ENCODE results near the gene GTPBP4.

The GTPBP4 gene

DNA sequence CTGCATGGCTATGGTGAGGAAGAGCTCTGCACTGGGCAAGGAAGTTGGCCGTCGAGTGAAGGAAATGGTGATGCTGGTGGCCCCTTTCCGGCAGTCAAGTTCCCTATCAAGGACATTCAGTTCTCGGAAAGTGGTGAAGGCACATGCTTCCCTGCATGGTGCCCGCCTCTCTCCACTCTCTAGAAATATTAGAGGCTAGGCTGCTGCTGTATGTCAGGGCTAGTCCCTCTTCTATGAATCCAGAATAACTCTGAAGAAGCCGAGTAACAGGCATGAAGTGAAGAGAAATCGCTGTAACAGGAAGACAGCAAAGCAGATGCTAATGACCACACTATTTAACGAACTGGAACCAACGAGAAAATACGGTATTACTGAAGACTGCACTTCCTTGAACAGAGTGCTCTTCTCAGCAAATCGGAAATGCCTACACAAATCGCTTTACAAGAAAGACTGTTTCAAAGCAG lies 55.3 kb downstream of the GTPBP4 start:
- TF ChIP-seq, protein P1, sequence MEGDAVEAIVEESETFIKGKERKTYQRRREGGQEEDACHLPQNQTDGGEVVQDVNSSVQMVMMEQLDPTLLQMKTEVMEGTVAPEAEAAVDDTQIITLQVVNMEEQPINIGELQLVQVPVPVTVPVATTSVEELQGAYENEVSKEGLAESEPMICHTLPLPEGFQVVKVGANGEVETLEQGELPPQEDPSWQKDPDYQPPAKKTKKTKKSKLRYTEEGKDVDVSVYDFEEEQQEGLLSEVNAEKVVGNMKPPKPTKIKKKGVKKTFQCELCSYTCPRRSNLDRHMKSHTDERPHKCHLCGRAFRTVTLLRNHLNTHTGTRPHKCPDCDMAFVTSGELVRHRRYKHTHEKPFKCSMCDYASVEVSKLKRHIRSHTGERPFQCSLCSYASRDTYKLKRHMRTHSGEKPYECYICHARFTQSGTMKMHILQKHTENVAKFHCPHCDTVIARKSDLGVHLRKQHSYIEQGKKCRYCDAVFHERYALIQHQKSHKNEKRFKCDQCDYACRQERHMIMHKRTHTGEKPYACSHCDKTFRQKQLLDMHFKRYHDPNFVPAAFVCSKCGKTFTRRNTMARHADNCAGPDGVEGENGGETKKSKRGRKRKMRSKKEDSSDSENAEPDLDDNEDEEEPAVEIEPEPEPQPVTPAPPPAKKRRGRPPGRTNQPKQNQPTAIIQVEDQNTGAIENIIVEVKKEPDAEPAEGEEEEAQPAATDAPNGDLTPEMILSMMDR (IDR thresholded peaks at IDR 0.05; ENCODE audit: insufficient read depth, low read depth, low read length, missing control alignments) = no peak
- peak overlapping the region; percentile 50 for H3K4me3 ChIP-seq (ENCODE audit: low read depth, low read length)
- peak; percentile 79 for DNase-seq (ENCODE audit: low read depth)

DNA sequence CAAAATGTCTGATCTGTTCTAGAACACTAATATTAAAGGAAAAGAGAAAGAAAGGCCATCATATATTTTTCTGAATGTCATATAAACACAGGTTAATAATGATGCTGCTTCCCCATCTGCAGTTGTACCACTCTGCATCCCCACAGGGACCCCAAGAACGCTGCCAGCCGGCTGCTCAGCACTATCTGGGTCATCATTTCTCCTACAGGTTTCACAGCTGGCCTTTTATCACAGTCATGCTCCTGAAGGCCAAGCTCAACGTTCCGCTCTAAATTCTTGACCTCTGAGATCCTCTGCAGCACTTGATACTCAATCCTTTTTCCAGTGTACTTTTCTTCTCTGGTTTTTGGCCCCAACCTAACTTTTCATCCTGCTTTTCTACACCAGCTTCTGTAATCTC lies 55.9 kb downstream of the GTPBP4 start:
- H3K4me3 ChIP-seq (ENCODE audit: low read depth, low read length) = peak overlapping the region; percentile 50
- TF ChIP-seq, protein P1 (IDR thresholded peaks at IDR 0.05; ENCODE audit: insufficient read depth, low read depth, low read length, missing control alignments) = no peak
- peak; percentile 31 for DNase-seq (ENCODE audit: low read depth)

DNA sequence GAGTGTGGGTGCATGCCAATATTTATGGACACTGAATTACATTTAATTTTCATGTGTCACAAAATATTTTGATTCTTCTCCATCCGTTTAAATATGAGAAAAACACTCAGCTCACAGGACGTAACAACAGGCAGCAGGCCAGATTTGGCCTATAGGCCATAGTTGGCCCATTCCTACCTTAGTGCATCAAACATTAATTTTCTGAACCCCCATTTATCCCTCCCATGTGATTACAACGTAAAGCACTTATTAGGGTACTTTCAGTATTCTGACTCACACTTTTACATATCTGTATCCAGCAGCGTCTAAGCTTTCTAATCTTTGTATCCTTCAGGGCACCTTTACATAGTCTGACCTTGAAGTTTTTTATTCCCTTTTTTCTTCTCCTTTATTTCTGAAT lies 56.7 kb downstream of the GTPBP4 start:
- H3K4me3 ChIP-seq (ENCODE audit: low read depth, low read length) = peak overlapping the region; percentile 50
- TF ChIP-seq, protein P1 (IDR thresholded peaks at IDR 0.05; ENCODE audit: insufficient read depth, low read depth, low read length, missing control alignments) = no peak
- no peak for DNase-seq (ENCODE audit: low read depth)

DNA sequence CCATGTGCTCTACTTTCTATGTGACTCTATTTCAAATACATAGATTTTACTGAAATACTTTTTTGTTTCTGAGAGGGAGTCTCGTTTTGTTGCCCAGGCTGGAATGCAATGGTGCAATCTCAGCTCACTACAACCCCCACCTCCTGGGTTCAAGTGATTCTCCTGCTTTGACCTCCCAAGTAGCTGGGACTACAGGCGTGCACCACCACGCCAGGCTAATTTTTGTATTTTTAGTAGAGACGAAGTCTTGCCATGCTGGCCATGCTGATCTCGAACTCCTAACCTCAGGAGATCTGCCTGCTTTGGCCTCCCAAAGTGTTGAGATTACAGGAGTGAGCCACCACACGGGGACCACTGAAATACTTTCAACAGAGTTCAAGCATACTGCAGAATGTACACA lies 57.2 kb downstream of the GTPBP4 start:
- no peak for DNase-seq (ENCODE audit: low read depth)
- TF ChIP-seq, protein P1 (IDR thresholded peaks at IDR 0.05; ENCODE audit: insufficient read depth, low read depth, low read length, missing control alignments) = no peak
- H3K4me3 ChIP-seq (ENCODE audit: low read depth, low read length) = peak overlapping the region; percentile 50

DNA sequence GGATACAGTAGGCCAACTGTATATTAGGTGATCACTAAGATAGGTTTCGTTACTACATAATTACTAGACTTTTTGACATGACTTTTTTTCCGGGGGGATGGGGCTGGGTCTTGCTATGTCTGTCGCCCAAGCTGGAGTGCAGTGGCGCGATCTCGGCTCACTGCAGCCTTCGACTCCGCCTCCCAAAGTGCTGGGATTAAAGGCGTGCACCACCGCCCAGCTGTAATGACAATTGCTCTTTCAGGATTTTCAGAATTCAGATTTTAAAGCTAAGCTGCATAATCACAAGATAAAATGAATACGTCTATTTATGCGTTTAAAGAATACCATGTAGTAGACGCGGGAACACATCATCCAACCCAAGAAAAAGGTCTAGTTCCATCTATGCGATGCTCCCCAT lies 59.7 kb downstream of the GTPBP4 start:
- peak; percentile 41 for DNase-seq (ENCODE audit: low read depth)
- TF ChIP-seq, protein P1 (IDR thresholded peaks at IDR 0.05; ENCODE audit: insufficient read depth, low read depth, low read length, missing control alignments) = no peak
- peak overlapping the region; percentile 99 for H3K4me3 ChIP-seq (ENCODE audit: low read depth, low read length)

DNA sequence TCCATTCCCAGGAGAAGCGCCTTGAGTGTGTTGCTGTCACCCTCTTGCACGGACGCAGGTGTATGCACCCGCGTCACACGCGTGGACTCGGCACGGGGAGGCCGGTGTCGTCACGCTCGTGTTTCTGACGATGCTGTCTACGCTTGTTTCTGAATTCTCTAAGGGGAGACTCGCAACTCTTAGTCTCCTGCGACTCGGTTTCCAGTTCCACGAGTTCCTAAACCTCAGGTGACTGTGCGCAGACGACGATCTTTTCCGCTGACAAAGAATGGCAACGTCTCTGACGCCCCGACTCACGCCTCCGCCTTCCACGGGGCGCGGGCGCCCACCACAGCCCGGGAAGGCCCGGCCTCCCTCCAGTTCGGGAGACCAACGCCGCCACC lies 60.1 kb downstream of the GTPBP4 start:
- no peak for DNase-seq (ENCODE audit: low read depth)
- TF ChIP-seq, protein P1 (IDR thresholded peaks at IDR 0.05; ENCODE audit: insufficient read depth, low read depth, low read length, missing control alignments) = no peak
- peak overlapping the region; percentile 99 for H3K4me3 ChIP-seq (ENCODE audit: low read depth, low read length)

DNA sequence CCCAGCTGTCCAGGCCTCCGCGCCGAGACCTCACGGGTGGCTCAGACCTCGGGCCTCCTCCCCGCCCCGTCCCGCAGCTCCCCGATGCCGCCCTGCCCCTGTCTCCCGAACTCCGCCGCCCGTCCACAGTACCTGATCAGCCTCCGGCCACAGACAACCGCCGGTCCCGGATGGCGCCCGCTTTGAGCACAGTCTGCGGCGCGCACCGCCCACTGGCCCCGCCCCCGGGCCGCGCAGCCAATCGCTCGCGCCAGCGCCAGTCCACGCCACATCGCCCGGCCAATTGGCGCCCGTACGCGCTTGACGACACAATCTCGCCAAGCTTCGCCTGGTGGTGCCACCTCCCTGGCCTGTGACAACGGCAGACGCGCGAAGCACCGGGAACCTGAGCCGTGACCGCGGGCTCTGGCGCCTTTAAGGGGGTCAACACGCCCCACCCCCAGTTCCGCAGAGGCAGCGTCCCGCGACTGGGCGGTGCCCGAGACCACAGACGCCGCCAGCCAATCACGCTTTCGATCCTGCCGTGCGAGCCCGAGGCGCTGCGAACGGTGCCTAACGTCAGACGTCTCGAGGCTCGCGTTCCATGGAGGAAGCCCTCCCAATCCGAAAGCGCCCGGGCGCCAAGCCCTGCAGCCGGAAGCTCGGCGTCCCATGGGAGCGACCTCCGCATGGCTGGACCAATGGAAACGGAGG lies 60.6 kb downstream of the GTPBP4 start, which contains the start of gene IDI1:
Gene IDI1 (minus strand): TSS at position 388 of the 693 bp plus-strand sequence. CDS start 116 bp downstream, at position 272.
- H3K4me3 ChIP-seq (ENCODE audit: low read depth, low read length) = peak within 1 kb of the TSS; percentile 99
- TF ChIP-seq, protein P1 (IDR thresholded peaks at IDR 0.05; ENCODE audit: insufficient read depth, low read depth, low read length, missing control alignments) = no peak
- peak; percentile 100 for DNase-seq (ENCODE audit: low read depth)

All from GM12865 (cell line).